Psoas muscle (tissue), 8 donors: Measurements from ENCODE around the gene TRIM69. TPM values are rescaled to one million over a fixed set of nuclear protein-coding genes. Genes with fewer than 3 reads are reported as not detected.
"Not testable (repeated sequence)": the region's sequence is repeated elsewhere in the genome, so short reads cannot be mapped to it uniquely, and the experiment has no call there.

Experiments used
- ATAC-seq, 4 donors: fragments of 200-7000 bp; cut with Tn5 transposase; one replicate each; pipeline ENCODE4 v1.9.1; 2020; ENCODE audit warnings: moderate library complexity in 3 of 4, mild to moderate bottlenecking in 2 of 4
- DNase-seq, 2 donors: peaks; one replicate each; pipeline ENCODE4 v3.0.0-alpha.2; 2020
- H3K27ac ChIP-seq: fragments of 200-600 bp; one replicate; pipeline ENCODE4 v1.8.0; 2022
- H3K27me3 ChIP-seq, 3 donors: fragments of 200-600 bp in 1 of 3; one replicate each; pipeline versions ENCODE4 v1.6.1 to v1.8.0; 2013 to 2022; ENCODE audit warnings: low read length in 2 of 3, mild to moderate bottlenecking in 2 of 3, moderate library complexity in 1 of 3; ENCODE audit not compliant: insufficient read depth in 3 of 3
- H3K36me3 ChIP-seq, 2 donors: fragments of 200-600 bp in 1 of 2; one replicate each; pipeline versions ENCODE4 v1.6.1 to v1.8.0; 2013 to 2022; ENCODE audit warnings: low read depth in 1 of 2, mild to moderate bottlenecking in 1 of 2, moderate library complexity in 1 of 2; ENCODE audit not compliant: insufficient read depth in 1 of 2
- H3K4me1 ChIP-seq: fragments of 200-600 bp; one replicate; pipeline ENCODE4 v1.8.0; 2022
- H3K4me3 ChIP-seq: fragments of 200-600 bp; one replicate; pipeline ENCODE4 v1.8.0; 2022; ENCODE audit warnings: mild to moderate bottlenecking
- H3K9me3 ChIP-seq: fragments of 200-600 bp; one replicate; pipeline ENCODE4 v1.8.0; 2022
- WGBS, 3 donors: extraction: QIAGEN DNeasy Blood & Tissue Kit; methylation state at CpG; one replicate each; pipeline versions ENCODE4 v1.1.6 to v1.1.7; 2013; 5-methylcytosine and 5-hydroxymethylcytosine counted together
- intact Hi-C, 2 donors: fragments of 100-400 bp; cut with DNase I; formaldehyde crosslinking; loops; one replicate each; pipeline versions ENCODE4 v1.11.0 to v1.14.2; 2022
- polyA plus RNA-seq, 3 donors: library from polyadenylated mRNA; stranded (reverse); fragments of 200-250 nt; gene quantifications; one replicate each; pipeline ENCODE4 v1.2.3, GENCODE V29; 2013
- total RNA-seq, 4 donors: library from RNA; stranded (reverse); fragmentation: NEBNext Ultra II Directional in 2 of 4; extraction: Animal tissue kit (Norgen Biotek cat#: 25700) in 2 of 4; gene quantifications; one replicate each; pipeline versions ENCODE4 v1.2.1 to v1.2.4, GENCODE V29; 2021 to 2023
- TF ChIP-seq, protein P1 (sequence below): fragments of 200-600 bp; IDR thresholded peaks from one replicate; pipeline ENCODE4 v1.8.0; 2022; ENCODE audit warnings: antibody characterized with exemption
- donor health status: healthy with polysubstance abuse.
- donor health status: DM: no; HTN: no; CAD: no; lungs with moderate emphysema.
- donor health status: Bipolar disorder and iron deficiency.
- donor health status: healthy.
- donor health status: DM: yes; HTN: yes; CAD: no.
- donor health status: DM: no; HTN: no; CAD: no.
- donor health status: DM: no; HTN: no; CAD: no.
- donor health status: DM: yes; HTN: yes; CAD: no.

TRIM69 gene
- total and polyA plus RNA-seq, 7 donors: 22.3 to 39.0 (median 29.7) TPM

DNA sequence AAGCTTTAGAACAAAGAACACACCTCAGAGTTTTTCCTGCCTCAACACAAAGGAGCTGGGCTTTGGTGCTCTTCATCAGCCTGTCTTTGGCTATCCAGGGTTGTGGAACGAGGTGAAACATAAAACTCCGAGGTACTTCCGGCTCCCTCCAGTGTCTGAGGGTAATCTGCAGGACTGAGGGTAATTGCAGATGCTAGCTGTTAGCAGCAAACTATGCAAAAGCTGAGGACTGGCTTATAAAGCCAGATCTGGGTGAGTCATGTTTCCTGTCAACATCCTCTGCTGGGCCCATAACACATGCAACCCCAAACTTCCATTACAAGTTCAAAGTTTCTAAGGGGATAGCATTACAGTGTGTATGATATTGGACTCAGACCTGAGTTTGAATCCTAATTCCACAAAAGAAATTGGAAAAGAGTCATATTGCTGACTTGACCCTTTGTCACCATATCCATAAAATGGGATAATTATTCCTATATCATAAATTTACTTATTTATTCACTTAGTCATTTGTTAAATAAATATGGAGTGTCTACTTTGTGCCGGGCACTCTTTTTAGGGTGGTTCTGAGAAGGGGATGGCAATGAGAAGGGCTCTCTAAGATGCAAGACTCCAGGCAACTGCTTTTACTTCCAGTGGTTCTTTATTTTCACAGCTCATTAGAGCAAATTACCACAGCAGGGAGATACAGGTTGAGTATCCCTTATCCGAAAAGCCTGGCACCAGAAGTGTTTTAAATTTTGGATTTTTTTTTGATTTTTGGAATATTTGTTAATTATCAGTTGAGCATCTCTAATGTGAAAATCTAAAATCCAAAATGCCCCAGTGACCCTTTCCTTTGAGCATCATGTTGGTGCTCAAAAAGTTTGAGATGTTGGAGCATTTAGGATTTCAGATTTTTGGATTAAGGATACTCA, 9.5 kb upstream of the TRIM69 start:
- WGBS, 3 donors: 38 to 52% (median 42%) methylated on average over 5 of the region's 5 CpGs
- intact Hi-C loops: no loop called here

DNA sequence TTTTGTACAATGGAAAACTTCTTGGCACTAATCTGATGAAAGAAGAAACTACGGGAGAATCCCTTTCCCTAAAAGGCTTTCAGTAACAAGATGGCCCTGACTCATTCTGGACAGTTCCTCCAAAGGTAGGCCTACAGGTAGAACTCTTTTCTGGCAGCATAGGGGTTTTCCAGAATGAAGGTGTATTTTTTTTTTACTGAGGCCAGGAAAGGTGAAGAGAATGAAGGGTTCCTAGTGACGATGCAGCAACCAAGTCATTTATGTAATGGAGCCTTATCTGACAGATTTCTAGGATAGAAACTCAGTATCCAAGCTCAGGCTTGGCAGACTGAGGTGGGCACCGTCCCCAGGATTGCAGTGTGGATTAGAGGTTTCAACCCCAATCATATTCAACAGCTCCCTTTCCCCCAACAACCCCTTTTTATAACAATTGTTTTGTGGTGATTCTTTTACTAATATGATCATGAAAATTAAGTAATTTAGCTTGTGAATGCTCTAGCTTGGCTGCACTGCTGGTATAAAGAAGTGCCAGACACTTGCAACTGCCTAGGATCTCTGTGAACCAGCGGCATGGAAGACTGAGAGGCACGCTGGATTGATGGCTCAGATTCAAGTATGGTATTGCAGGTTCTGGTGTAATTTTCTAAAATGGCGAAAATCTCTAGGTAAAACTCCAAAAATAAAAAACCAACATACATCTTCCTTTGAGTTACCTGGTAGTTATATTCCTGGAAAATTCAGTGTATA, 8.7 kb upstream of the TRIM69 start:
- ATAC-seq: no peak
- Histone ChIP-seq H3K4me3 (peak overlapping the region; percentile 89), H3K4me1 (peaks cover 15% of the 10 kb centered on the region), H3K36me3 (peaks cover 4 to 13% of the 10 kb centered on the region in 2 donors), H3K9me3 (no peaks in the 10 kb centered on the region), H3K27ac (peak overlapping the region; percentile 93), H3K27me3 (no peaks in the 10 kb centered on the region)
- no peak for DNase-seq
- TF ChIP-seq, protein P1, sequence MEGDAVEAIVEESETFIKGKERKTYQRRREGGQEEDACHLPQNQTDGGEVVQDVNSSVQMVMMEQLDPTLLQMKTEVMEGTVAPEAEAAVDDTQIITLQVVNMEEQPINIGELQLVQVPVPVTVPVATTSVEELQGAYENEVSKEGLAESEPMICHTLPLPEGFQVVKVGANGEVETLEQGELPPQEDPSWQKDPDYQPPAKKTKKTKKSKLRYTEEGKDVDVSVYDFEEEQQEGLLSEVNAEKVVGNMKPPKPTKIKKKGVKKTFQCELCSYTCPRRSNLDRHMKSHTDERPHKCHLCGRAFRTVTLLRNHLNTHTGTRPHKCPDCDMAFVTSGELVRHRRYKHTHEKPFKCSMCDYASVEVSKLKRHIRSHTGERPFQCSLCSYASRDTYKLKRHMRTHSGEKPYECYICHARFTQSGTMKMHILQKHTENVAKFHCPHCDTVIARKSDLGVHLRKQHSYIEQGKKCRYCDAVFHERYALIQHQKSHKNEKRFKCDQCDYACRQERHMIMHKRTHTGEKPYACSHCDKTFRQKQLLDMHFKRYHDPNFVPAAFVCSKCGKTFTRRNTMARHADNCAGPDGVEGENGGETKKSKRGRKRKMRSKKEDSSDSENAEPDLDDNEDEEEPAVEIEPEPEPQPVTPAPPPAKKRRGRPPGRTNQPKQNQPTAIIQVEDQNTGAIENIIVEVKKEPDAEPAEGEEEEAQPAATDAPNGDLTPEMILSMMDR: no peak
- intact Hi-C loops: loop anchor here in 1 of 2 donors (1.0 kb wide), 1 partner anchor 15 kb away; no protein-coding TSS in a partner anchor
- WGBS, 3 donors: 75 to 88% (median 83%) methylated on average over 6 of the region's 6 CpGs

More for the DNA sequence above, 9.5 kb upstream of the TRIM69 start:
- Histone ChIP-seq H3K9me3 (no peaks in the 10 kb centered on the region), H3K36me3 (peaks cover 2 to 6% of the 10 kb centered on the region in 2 donors), H3K4me3 (peak overlapping the region; percentile 29), H3K4me1 (peaks cover 15% of the 10 kb centered on the region), H3K27ac (peak overlapping the region; percentile 93), H3K27me3 (no peaks in the 10 kb centered on the region)
- TF ChIP-seq, protein P1: no peak
- ATAC-seq: peak in 1 of 4 donors; percentile 9
- DNase-seq: no peak

DNA sequence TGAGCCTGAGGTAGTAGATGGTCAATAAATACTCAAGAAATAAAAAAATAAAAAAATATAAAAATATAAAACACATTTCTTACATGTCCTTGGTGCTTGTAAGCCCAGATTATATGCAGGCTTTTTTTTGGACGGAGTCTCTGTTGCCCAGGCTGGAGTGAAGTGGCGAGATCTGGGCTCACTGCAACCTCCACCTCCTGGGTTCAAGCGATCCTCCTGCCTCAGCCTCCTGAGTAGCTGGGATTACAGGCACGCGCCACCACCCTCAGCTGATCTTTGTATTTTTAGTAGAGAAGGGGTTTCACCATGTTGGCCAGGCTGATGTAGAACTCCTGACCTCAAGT, 8.1 kb upstream of the TRIM69 start:
- ATAC-seq, H3K27me3 ChIP-seq, DNase-seq, H3K9me3 ChIP-seq: not testable (repeated sequence)
- peak overlapping the region; percentile 93 for H3K27ac ChIP-seq
- intact Hi-C loops: loop anchor here in 1 of 2 donors (1.0 kb wide), 1 partner anchor 16 kb away; no protein-coding TSS in a partner anchor
- peaks cover 15% of the 10 kb centered on the region for H3K4me1 ChIP-seq
- peak overlapping the region; percentile 89 for H3K4me3 ChIP-seq
- H3K36me3 ChIP-seq: peaks cover 4 to 13% of the 10 kb centered on the region in 2 donors
- WGBS, 3 donors: 52 to 76% (median 57%) methylated on average over 5 of the region's 5 CpGs

DNA sequence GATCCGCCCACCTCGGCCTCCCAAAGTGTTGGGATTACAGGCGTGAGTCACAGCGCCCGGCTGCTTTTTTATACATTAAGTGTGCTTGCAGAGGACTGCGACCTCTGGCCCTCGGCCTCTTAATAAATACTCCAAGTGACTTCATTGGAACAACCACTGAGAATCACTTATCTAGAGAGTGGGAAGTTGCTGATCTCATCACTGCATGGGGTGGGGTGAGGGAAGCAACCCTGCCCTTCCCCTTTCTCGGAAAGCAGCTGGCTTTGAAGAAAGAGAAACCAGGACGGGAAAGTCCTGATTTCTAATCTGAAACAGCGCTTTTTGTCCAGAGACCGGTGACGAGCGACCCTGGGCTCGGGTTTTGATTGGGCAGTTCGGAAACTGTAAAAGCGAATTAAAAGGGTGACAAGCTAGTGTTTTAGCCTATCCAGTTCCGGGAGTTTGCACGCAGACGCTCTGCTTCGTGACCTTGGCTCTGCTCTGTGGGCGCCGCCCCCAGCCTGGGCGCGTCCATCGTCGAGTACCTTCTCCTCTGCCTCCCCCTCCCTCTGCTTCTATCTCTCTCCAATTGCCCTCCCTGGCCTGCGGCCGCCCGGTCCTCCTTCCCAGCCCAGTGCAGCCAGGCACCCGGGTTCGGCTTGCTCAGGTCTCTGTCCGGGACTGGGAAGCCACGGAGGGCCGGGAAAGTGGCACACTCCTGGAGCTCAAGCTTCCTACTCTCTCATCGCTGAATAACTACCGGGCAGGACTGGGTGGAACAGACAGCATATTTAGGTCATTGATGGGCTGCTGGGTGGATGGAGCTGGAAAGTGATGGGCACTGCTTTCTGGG, 7.5 kb upstream of the TRIM69 start:
- 0 to 1% (median 0%) methylated on average over 35 to 36 of the region's 36 CpGs for WGBS, 3 donors
- intact Hi-C loops: loop anchor here in 1 of 2 donors (1.0 kb wide), 1 partner anchor 16 kb away; no protein-coding TSS in a partner anchor
- peak overlapping the region; percentile 89 for H3K4me3 ChIP-seq
- peak overlapping the region; percentile 93 for H3K27ac ChIP-seq
- ATAC-seq (peak; percentile 96 to 97 (median 97)), DNase-seq (peak; percentile 93 to 95)
- no peaks in the 10 kb centered on the region for H3K9me3 ChIP-seq
- H3K27me3 ChIP-seq: no peaks in the 10 kb centered on the region
- peaks cover 15% of the 10 kb centered on the region for H3K4me1 ChIP-seq
- TF ChIP-seq, protein P1: no peak
- H3K36me3 ChIP-seq: peaks cover 4 to 13% of the 10 kb centered on the region in 2 donors
